ENCODE results near the gene NFRKB.

Gene NFRKB

DNA sequence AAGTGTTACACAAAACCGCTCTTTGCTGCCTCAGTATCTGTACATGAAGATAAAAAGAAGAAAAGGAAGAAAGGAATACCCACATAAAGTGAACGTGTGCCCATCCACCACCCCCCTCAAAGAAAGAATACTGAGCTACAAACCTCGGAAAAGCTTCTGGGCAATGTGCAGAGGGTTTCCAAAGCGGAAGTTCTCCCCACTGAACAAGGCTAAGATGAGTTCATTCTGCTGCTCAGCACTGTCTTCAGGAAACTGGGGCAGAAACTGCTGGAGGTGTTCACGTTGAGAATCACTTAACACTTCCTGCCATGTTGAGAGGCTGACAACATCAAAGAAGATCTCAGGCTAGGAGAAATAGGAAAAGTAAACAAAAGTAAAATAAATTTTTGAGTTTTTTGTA lies 6.9 kb downstream of the NFRKB start:
- TF ChIP-seq ARNTL (CRISPR knock-in tag; IDR thresholded peaks at IDR 0.05; ENCODE audit: borderline replicate concordance, low read depth) (no peak), ZNF8 (CRISPR knock-in tag; IDR thresholded peaks at IDR 0.05) (no peak), POU6F1 (CRISPR knock-in tag; IDR thresholded peaks at IDR 0.05; ENCODE audit: borderline replicate concordance, low read depth) (no peak), GLIS3 (CRISPR knock-in tag; IDR thresholded peaks at IDR 0.05) (no peak), ZNF565 (CRISPR knock-in tag; conservative IDR thresholded peaks at IDR 0.05; ENCODE audit: low read depth) (no peak), ESRRG (CRISPR knock-in tag; IDR thresholded peaks at IDR 0.05) (no peak), ZFP3 (CRISPR knock-in tag; IDR thresholded peaks at IDR 0.05) (no peak), PPARA (CRISPR knock-in tag; IDR thresholded peaks at IDR 0.05; ENCODE audit: borderline replicate concordance) (no peak), ZC3H10 (CRISPR knock-in tag; IDR thresholded peaks at IDR 0.05) (no peak), BACH2 (CRISPR knock-in tag; IDR thresholded peaks at IDR 0.05; ENCODE audit: borderline replicate concordance) (no peak), SNAI2 (CRISPR knock-in tag; IDR thresholded peaks at IDR 0.05) (no peak), PATZ1 (CRISPR knock-in tag; IDR thresholded peaks at IDR 0.05; ENCODE audit: borderline replicate concordance) (no peak), ZFP30 (CRISPR knock-in tag; IDR thresholded peaks at IDR 0.05) (no peak), TOX (CRISPR knock-in tag; IDR thresholded peaks at IDR 0.05; ENCODE audit: borderline replicate concordance) (no peak), RARB (CRISPR knock-in tag; IDR thresholded peaks at IDR 0.05) (no peak)
- TF ChIP-seq, protein P1, sequence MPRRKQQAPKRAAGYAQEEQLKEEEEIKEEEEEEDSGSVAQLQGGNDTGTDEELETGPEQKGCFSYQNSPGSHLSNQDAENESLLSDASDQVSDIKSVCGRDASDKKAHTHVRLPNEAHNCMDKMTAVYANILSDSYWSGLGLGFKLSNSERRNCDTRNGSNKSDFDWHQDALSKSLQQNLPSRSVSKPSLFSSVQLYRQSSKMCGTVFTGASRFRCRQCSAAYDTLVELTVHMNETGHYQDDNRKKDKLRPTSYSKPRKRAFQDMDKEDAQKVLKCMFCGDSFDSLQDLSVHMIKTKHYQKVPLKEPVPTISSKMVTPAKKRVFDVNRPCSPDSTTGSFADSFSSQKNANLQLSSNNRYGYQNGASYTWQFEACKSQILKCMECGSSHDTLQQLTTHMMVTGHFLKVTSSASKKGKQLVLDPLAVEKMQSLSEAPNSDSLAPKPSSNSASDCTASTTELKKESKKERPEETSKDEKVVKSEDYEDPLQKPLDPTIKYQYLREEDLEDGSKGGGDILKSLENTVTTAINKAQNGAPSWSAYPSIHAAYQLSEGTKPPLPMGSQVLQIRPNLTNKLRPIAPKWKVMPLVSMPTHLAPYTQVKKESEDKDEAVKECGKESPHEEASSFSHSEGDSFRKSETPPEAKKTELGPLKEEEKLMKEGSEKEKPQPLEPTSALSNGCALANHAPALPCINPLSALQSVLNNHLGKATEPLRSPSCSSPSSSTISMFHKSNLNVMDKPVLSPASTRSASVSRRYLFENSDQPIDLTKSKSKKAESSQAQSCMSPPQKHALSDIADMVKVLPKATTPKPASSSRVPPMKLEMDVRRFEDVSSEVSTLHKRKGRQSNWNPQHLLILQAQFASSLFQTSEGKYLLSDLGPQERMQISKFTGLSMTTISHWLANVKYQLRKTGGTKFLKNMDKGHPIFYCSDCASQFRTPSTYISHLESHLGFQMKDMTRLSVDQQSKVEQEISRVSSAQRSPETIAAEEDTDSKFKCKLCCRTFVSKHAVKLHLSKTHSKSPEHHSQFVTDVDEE (CRISPR knock-in tag; IDR thresholded peaks at IDR 0.05): no peak
- TF ChIP-seq, protein P2, sequence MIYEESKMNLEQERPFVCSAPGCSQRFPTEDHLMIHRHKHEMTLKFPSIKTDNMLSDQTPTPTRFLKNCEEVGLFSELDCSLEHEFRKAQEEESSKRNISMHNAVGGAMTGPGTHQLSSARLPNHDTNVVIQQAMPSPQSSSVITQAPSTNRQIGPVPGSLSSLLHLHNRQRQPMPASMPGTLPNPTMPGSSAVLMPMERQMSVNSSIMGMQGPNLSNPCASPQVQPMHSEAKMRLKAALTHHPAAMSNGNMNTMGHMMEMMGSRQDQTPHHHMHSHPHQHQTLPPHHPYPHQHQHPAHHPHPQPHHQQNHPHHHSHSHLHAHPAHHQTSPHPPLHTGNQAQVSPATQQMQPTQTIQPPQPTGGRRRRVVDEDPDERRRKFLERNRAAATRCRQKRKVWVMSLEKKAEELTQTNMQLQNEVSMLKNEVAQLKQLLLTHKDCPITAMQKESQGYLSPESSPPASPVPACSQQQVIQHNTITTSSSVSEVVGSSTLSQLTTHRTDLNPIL (CRISPR knock-in tag; IDR thresholded peaks at IDR 0.05; ENCODE audit: low read depth): no peak
- TF ChIP-seq, protein P3, sequence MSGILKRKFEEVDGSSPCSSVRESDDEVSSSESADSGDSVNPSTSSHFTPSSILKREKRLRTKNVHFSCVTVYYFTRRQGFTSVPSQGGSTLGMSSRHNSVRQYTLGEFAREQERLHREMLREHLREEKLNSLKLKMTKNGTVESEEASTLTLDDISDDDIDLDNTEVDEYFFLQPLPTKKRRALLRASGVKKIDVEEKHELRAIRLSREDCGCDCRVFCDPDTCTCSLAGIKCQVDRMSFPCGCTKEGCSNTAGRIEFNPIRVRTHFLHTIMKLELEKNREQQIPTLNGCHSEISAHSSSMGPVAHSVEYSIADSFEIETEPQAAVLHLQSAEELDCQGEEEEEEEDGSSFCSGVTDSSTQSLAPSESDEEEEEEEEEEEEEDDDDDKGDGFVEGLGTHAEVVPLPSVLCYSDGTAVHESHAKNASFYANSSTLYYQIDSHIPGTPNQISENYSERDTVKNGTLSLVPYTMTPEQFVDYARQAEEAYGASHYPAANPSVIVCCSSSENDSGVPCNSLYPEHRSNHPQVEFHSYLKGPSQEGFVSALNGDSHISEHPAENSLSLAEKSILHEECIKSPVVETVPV (CRISPR knock-in tag; IDR thresholded peaks at IDR 0.05): no peak
- ATAC-seq: no peak

GRCh38 chr11:129885381-129885780 lies 10.0 kb downstream of the NFRKB start:
- TF ChIP-seq ZNF8 (CRISPR knock-in tag; IDR thresholded peaks at IDR 0.05): no peak
- no peak for TF ChIP-seq PATZ1 (CRISPR knock-in tag; IDR thresholded peaks at IDR 0.05; ENCODE audit: borderline replicate concordance)
- TF ChIP-seq TOX (CRISPR knock-in tag; IDR thresholded peaks at IDR 0.05; ENCODE audit: borderline replicate concordance): no peak
- TF ChIP-seq CSDC2 (CRISPR knock-in tag; IDR thresholded peaks at IDR 0.05): no peak
- TF ChIP-seq ZNF70 (CRISPR knock-in tag; IDR thresholded peaks at IDR 0.05): no peak
- TF ChIP-seq RARB (CRISPR knock-in tag; IDR thresholded peaks at IDR 0.05): no peak
- no peak for TF ChIP-seq PPARA (CRISPR knock-in tag; IDR thresholded peaks at IDR 0.05; ENCODE audit: borderline replicate concordance)
- TF ChIP-seq ZNF565 (CRISPR knock-in tag; conservative IDR thresholded peaks at IDR 0.05; ENCODE audit: low read depth): no peak
- TF ChIP-seq ISL1 (CRISPR knock-in tag; IDR thresholded peaks at IDR 0.05): no peak
- no peak for TF ChIP-seq TCF4 (CRISPR knock-in tag; IDR thresholded peaks at IDR 0.05; ENCODE audit: borderline replicate concordance)
- TF ChIP-seq ARNTL (CRISPR knock-in tag; IDR thresholded peaks at IDR 0.05; ENCODE audit: borderline replicate concordance, low read depth): no peak
- TF ChIP-seq BACH2 (CRISPR knock-in tag; IDR thresholded peaks at IDR 0.05; ENCODE audit: borderline replicate concordance): no peak
- TF ChIP-seq, protein P2 (CRISPR knock-in tag; IDR thresholded peaks at IDR 0.05; ENCODE audit: low read depth): no peak
- no peak for TF ChIP-seq ESRRG (CRISPR knock-in tag; IDR thresholded peaks at IDR 0.05)
- ATAC-seq: no peak

All from SK-N-SH treated with all-trans-retinoic acid at 6 μM for 48 hours (cell line).